WTC11 (cell line): ENCODE results near the gene NSD1. TPM values are rescaled to one million over a fixed set of nuclear protein-coding genes. Genes with fewer than 3 reads are reported as not detected.

ENCODE experiments used
- ATAC-seq: fragments of 200-7000 bp; cut with Tn5 transposase; 2 replicates; pipeline ENCODE4 v1.10.0; 2021; ENCODE audit warnings: mild to moderate bottlenecking, moderate library complexity
- CTCF ChIA-PET: fragments of 300-600 bp; sonication (Branson Sonifier 250); formaldehyde crosslinking; loops from one replicate; lab custom pipeline; 2021; ENCODE audit warnings: antibody characterized with exemption; lab: Charles Lee
- POLR2A ChIA-PET: fragments of 350-600 bp; sonication (Branson Sonifier 250); formaldehyde crosslinking; loops from one replicate; lab custom pipeline; 2021; ENCODE audit warnings: antibody characterized with exemption; lab: Charles Lee
- DNase-seq: peaks from one replicate; pipeline ENCODE4 v3.0.0; 2021; ENCODE audit warnings: low spot score
- H3K27ac Mint-ChIP-seq: 2 replicates; pipeline ENCODE4 v1.8.0; 2021; ENCODE audit warnings: mixed read lengths
- H3K27me3 Mint-ChIP-seq: 2 replicates; pipeline ENCODE4 v1.8.0; 2021; ENCODE audit warnings: low read depth, mild to moderate bottlenecking, moderate library complexity, mixed read lengths
- H3K36me3 Mint-ChIP-seq: 2 replicates; pipeline ENCODE4 v1.8.0; 2021; ENCODE audit warnings: mixed read lengths
- H3K4me1 Mint-ChIP-seq: 2 replicates; pipeline ENCODE4 v1.8.0; 2022; ENCODE audit warnings: mixed read lengths
- H3K4me3 Mint-ChIP-seq: 2 replicates; pipeline ENCODE4 v1.8.0; 2021; ENCODE audit warnings: mild to moderate bottlenecking, moderate library complexity, mixed read lengths
- H3K9me3 Mint-ChIP-seq: 2 replicates; pipeline ENCODE4 v1.8.0; 2021; ENCODE audit warnings: mixed read lengths
- CREB1 ChIP-seq: sonication (generic); formaldehyde crosslinking; IDR thresholded peaks from 2 replicates; pipeline ENCODE4 v1.8.0; 2023; ENCODE audit warnings: mild to moderate bottlenecking, missing genetic modification reagents
- E2F1 ChIP-seq: sonication (generic); formaldehyde crosslinking; IDR thresholded peaks from 2 replicates; pipeline ENCODE4 v1.8.0; 2022; ENCODE audit warnings: mild to moderate bottlenecking, missing genetic modification reagents
- ESRRA ChIP-seq: sonication (generic); formaldehyde crosslinking; IDR thresholded peaks from 2 replicates; pipeline ENCODE4 v1.8.1; 2022; ENCODE audit warnings: mild to moderate bottlenecking, missing genetic modification reagents, borderline replicate concordance
- ETV6 ChIP-seq: sonication (generic); formaldehyde crosslinking; IDR thresholded peaks from 2 replicates; pipeline ENCODE4 v1.8.1; 2022; ENCODE audit warnings: mild to moderate bottlenecking, missing genetic modification reagents
- GRHL2 ChIP-seq: fragments of 250-450 bp; sonication (Bioruptor Pico); IDR thresholded peaks from 2 replicates; pipeline ENCODE4 v1.8.0; 2022; ENCODE audit warnings: mild to moderate bottlenecking, moderate library complexity; ENCODE audit not compliant: insufficient replicate concordance, severe bottlenecking
- GTF2I ChIP-seq: fragments of 250-450 bp; sonication (Bioruptor Pico); conservative IDR thresholded peaks from 2 replicates; pipeline ENCODE4 v1.4.0; 2021; ENCODE audit warnings: mild to moderate bottlenecking
- JUN ChIP-seq: sonication (generic); formaldehyde crosslinking; IDR thresholded peaks from 2 replicates; pipeline ENCODE4 v1.8.0; 2023; ENCODE audit warnings: mild to moderate bottlenecking, missing genetic modification reagents
- NR3C1 ChIP-seq: sonication (generic); formaldehyde crosslinking; conservative IDR thresholded peaks from 2 replicates; pipeline ENCODE4 v1.8.1; 2023; ENCODE audit warnings: low read depth, mild to moderate bottlenecking, missing genetic modification reagents
- OVOL2 ChIP-seq: fragments of 250-450 bp; sonication (Bioruptor Pico); IDR thresholded peaks from 2 replicates; pipeline ENCODE4 v1.9.0; 2021; ENCODE audit warnings: mild to moderate bottlenecking, borderline replicate concordance
- SMAD3 ChIP-seq: sonication (generic); formaldehyde crosslinking; IDR thresholded peaks from 2 replicates; pipeline ENCODE4 v1.8.0; 2022; ENCODE audit warnings: missing genetic modification reagents, mild to moderate bottlenecking, borderline replicate concordance
- TCF7 ChIP-seq: sonication (generic); formaldehyde crosslinking; IDR thresholded peaks from 2 replicates; pipeline ENCODE4 v1.8.0; 2022; ENCODE audit warnings: mild to moderate bottlenecking, low read depth, missing genetic modification reagents, moderate library complexity
- TEAD1 ChIP-seq: sonication (generic); formaldehyde crosslinking; IDR thresholded peaks from 2 replicates; pipeline ENCODE4 v1.8.0; 2022; ENCODE audit warnings: mild to moderate bottlenecking, missing genetic modification reagents
- TP53 ChIP-seq: sonication (generic); formaldehyde crosslinking; IDR thresholded peaks from 2 replicates; pipeline ENCODE4 v1.8.1; 2023; ENCODE audit warnings: mild to moderate bottlenecking, missing genetic modification reagents
- ZBTB43 ChIP-seq: sonication (generic); formaldehyde crosslinking; IDR thresholded peaks from 2 replicates; pipeline ENCODE4 v1.8.1; 2023; ENCODE audit warnings: mild to moderate bottlenecking, missing genetic modification reagents
- ZNF138 ChIP-seq: sonication (generic); formaldehyde crosslinking; conservative IDR thresholded peaks from 2 replicates; pipeline ENCODE4 v1.8.1; 2022; ENCODE audit warnings: mild to moderate bottlenecking, moderate library complexity, missing genetic modification reagents
- ZNF263 ChIP-seq: sonication (generic); formaldehyde crosslinking; IDR thresholded peaks from 2 replicates; pipeline ENCODE4 v1.8.1; 2022; ENCODE audit warnings: low read depth, mild to moderate bottlenecking, moderate library complexity, missing genetic modification reagents
- ZNF416 ChIP-seq: fragments of 250-450 bp; sonication (Bioruptor Pico); IDR thresholded peaks from 2 replicates; pipeline ENCODE4 v1.9.0; 2021; ENCODE audit warnings: mild to moderate bottlenecking, inconsistent platforms
- ZNF423 ChIP-seq: fragments of 250-450 bp; sonication (Bioruptor Pico); IDR thresholded peaks from 2 replicates; pipeline ENCODE4 v2.1.2; 2022; ENCODE audit warnings: mild to moderate bottlenecking, moderate library complexity
- ZNF671 ChIP-seq: fragments of 250-450 bp; sonication (Bioruptor Pico); IDR thresholded peaks from 2 replicates; pipeline ENCODE4 v1.8.0; 2021; ENCODE audit warnings: mild to moderate bottlenecking
- total RNA-seq: library from RNA; stranded (reverse); gene quantifications from 3 replicates; pipeline ENCODE4 v1.2.3, GENCODE V29; 2021
- TF ChIP-seq, protein P1 (sequence below): sonication (generic); formaldehyde crosslinking; IDR thresholded peaks from 2 replicates; pipeline ENCODE4 v1.8.1; 2022; ENCODE audit warnings: low read depth, mild to moderate bottlenecking, moderate library complexity, missing genetic modification reagents, borderline replicate concordance
- TF ChIP-seq, protein P2 (sequence below): sonication (generic); formaldehyde crosslinking; IDR thresholded peaks from 2 replicates; pipeline ENCODE4 v1.8.0; 2022; ENCODE audit warnings: mild to moderate bottlenecking, missing genetic modification reagents
- TF ChIP-seq, protein P3 (sequence below): fragments of 250-450 bp; sonication (Bioruptor Pico); IDR thresholded peaks from 2 replicates; pipeline ENCODE4 v1.9.0; 2021; ENCODE audit warnings: mild to moderate bottlenecking
- TF ChIP-seq, protein P4 (sequence below): sonication (generic); formaldehyde crosslinking; IDR thresholded peaks from 2 replicates; pipeline ENCODE4 v1.8.1; 2022; ENCODE audit warnings: mild to moderate bottlenecking, missing genetic modification reagents, moderate library complexity, borderline replicate concordance
- TF ChIP-seq, protein P5 (sequence below): fragments of 250-450 bp; sonication (Bioruptor Pico); IDR thresholded peaks from 2 replicates; pipeline ENCODE4 v2.1.2; 2022; ENCODE audit warnings: mild to moderate bottlenecking, moderate library complexity

Gene NSD1
- total RNA-seq, 1 experiment from 2014 or later: 148 TPM

DNA sequence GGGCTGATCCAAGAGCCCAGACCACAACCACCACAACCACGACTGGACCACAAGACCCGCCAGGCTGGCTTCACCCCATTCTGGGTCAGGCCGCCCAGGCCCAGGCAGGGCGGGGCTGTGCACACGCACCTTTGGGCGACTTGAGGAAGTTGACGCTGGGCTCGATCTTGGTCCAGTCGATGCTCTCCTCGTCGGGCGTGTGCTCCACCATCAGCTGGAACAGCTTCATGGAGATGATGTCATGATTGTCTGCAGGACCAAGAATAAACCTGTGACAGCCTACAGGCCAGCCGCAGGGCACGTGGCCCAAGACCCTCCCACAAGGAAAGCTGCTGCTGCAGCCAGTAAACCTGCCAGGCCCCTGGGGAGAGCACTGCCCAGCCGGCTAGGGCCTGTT, 200.6 kb downstream of the NSD1 start:
- Mint-ChIP-seq H3K27ac (peak overlapping the region; percentile 87), H3K4me1 (peaks cover 29% of the 10 kb centered on the region), H3K9me3 (no peaks in the 10 kb centered on the region), H3K4me3 (no peak overlapping the region), H3K27me3 (no peaks in the 10 kb centered on the region), H3K36me3 (peaks cover 53% of the 10 kb centered on the region)
- POLR2A ChIA-PET: no interaction called here
- CTCF ChIA-PET: interaction anchor here (0.6 to 1.6 kb wide), 2 partner anchors 10 to 36 kb away, joined by 6 to 8 read pairs; no protein-coding TSS in a partner anchor
- TF ChIP-seq, protein P1, sequence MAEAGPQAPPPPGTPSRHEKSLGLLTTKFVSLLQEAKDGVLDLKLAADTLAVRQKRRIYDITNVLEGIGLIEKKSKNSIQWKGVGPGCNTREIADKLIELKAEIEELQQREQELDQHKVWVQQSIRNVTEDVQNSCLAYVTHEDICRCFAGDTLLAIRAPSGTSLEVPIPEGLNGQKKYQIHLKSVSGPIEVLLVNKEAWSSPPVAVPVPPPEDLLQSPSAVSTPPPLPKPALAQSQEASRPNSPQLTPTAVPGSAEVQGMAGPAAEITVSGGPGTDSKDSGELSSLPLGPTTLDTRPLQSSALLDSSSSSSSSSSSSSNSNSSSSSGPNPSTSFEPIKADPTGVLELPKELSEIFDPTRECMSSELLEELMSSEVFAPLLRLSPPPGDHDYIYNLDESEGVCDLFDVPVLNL (CRISPR knock-in tag): no peak
- TF ChIP-seq ZNF263 (CRISPR knock-in tag): no peak
- TF ChIP-seq ZNF416: no peak
- no peak for TF ChIP-seq ZNF138 (CRISPR knock-in tag)
- TF ChIP-seq TEAD1: no peak
- TF ChIP-seq OVOL2 (CRISPR knock-in tag): no peak
- TF ChIP-seq, protein P2, sequence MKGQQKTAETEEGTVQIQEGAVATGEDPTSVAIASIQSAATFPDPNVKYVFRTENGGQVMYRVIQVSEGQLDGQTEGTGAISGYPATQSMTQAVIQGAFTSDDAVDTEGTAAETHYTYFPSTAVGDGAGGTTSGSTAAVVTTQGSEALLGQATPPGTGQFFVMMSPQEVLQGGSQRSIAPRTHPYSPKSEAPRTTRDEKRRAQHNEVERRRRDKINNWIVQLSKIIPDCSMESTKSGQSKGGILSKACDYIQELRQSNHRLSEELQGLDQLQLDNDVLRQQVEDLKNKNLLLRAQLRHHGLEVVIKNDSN (CRISPR knock-in tag): no peak
- TF ChIP-seq GTF2I: no peak
- TF ChIP-seq, protein P3, sequence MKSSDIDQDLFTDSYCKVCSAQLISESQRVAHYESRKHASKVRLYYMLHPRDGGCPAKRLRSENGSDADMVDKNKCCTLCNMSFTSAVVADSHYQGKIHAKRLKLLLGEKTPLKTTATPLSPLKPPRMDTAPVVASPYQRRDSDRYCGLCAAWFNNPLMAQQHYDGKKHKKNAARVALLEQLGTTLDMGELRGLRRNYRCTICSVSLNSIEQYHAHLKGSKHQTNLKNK (CRISPR knock-in tag): no peak
- no peak for TF ChIP-seq CREB1 (CRISPR knock-in tag)
- DNase-seq: no peak
- no peak for ATAC-seq

DNA sequence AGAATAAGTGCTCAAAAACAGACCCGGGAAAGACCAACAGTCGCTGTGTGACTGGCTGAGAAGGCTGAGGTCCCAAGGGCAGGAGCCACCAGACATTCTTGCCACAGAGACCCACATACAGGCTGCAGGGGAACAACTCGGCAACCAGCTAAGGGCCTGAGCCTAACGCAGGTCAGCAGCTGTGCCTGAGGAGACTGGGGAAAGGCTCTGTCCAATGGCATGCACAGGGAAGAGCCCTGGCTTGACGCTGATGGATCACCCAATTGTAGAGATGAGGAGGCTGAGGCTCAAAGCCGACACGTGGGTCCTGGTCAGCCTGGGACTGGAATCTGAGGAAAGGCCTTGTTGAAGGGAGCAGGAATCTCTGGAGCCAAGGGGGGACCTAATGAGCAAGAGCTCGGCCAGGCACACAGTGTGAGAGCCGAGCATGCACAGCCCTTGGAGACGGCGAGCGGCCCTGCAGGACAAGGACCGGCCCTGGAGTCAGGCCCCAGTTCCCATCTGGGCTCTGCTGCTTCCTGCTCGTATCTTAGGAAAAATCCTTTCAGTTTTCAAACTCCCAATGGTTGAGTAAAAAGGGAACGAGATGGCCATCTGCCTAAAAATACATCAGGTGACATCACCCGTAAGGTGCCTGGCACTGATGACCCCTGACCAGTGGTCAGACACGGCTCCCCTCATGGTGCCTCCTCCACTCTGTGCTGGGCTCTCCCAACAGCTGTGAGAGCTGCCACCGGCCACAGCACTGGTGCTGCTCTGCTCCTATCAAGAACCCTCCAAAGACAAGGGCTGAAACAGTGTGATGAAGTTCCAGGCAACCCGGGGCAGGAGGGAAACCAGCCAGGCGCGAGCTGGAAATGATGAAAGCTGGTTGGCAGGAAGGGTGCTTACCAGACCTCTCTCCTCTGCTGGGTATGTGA, 201.5 kb downstream of the NSD1 start:
- no peak for TF ChIP-seq ZNF423
- no peak for TF ChIP-seq TCF7 (CRISPR knock-in tag)
- TF ChIP-seq, protein P2 (CRISPR knock-in tag): no peak
- TF ChIP-seq ZBTB43 (CRISPR knock-in tag): no peak
- TF ChIP-seq, protein P4, sequence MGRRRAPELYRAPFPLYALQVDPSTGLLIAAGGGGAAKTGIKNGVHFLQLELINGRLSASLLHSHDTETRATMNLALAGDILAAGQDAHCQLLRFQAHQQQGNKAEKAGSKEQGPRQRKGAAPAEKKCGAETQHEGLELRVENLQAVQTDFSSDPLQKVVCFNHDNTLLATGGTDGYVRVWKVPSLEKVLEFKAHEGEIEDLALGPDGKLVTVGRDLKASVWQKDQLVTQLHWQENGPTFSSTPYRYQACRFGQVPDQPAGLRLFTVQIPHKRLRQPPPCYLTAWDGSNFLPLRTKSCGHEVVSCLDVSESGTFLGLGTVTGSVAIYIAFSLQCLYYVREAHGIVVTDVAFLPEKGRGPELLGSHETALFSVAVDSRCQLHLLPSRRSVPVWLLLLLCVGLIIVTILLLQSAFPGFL (CRISPR knock-in tag): no peak
- TF ChIP-seq GRHL2 (CRISPR knock-in tag): no peak
- TF ChIP-seq, protein P5, sequence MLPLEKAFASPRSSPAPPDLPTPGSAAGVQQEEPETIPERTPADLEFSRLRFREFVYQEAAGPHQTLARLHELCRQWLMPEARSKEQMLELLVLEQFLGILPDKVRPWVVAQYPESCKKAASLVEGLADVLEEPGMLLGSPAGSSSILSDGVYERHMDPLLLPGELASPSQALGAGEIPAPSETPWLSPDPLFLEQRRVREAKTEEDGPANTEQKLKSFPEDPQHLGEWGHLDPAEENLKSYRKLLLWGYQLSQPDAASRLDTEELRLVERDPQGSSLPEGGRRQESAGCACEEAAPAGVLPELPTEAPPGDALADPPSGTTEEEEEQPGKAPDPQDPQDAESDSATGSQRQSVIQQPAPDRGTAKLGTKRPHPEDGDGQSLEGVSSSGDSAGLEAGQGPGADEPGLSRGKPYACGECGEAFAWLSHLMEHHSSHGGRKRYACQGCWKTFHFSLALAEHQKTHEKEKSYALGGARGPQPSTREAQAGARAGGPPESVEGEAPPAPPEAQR (CRISPR knock-in tag): no peak
- TF ChIP-seq SMAD3 (CRISPR knock-in tag): no peak
- TF ChIP-seq NR3C1 (CRISPR knock-in tag): no peak
- TF ChIP-seq E2F1 (CRISPR knock-in tag): no peak
- no peak for TF ChIP-seq GTF2I
- no peak for TF ChIP-seq ETV6 (CRISPR knock-in tag)
- no peak for TF ChIP-seq JUN
- no peak for TF ChIP-seq ZNF671 (CRISPR knock-in tag)
- TF ChIP-seq ESRRA (CRISPR knock-in tag): no peak
- no peak for TF ChIP-seq ZNF263 (CRISPR knock-in tag)
- TF ChIP-seq TP53 (CRISPR knock-in tag): no peak
- H3K36me3 Mint-ChIP-seq: peaks cover 57% of the 10 kb centered on the region
- ATAC-seq: no peak

More for the DNA sequence above, 201.5 kb downstream of the NSD1 start:
- Mint-ChIP-seq H3K4me3 (no peak overlapping the region), H3K4me1 (peaks cover 38% of the 10 kb centered on the region), H3K27ac (peak overlapping the region; percentile 97), H3K27me3 (no peaks in the 10 kb centered on the region), H3K9me3 (no peaks in the 10 kb centered on the region)
- CTCF ChIA-PET: interaction anchor here (0.6 to 2.5 kb wide), 5 partner anchors 9 to 36 kb away, joined by 6 to 23 read pairs (median 8); no protein-coding TSS in a partner anchor
- DNase-seq: no peak
- POLR2A ChIA-PET: no interaction called here
